T-cell (primary cell): ENCODE data around the gene ONECUT1. TPM values are rescaled to one million over a fixed set of nuclear protein-coding genes. Genes with fewer than 3 reads are reported as not detected.
A peak's percentile ranks its signal among the peaks of the same experiment; 100 is the strongest.

Experiments
- ATAC-seq, 4 experiments: fragments of 200-7000 bp in 3 of 4; fragments of 150-1000 bp in 1 of 4; cut with Tn5 transposase; replicated peaks in 1 of 4; 1 replicate in 3 of 4; 2 replicates in 1 of 4; pipeline ENCODE4 v1.10.0; 2021; ENCODE audit warnings: moderate library complexity in 3 of 4, mild to moderate bottlenecking in 2 of 4, moderate number of reproducible peaks in 1 of 4
- CTCF ChIA-PET, 2 donors: fragments of 300-600 bp; sonication (Branson Sonifier 250); formaldehyde crosslinking; loops; one replicate each; lab custom pipeline; 2022; ENCODE audit warnings: antibody characterized with exemption in 2 of 2; lab: Charles Lee
- POLR2A ChIA-PET, 2 donors: fragments of 300-600 bp; sonication (Branson Sonifier 250); formaldehyde crosslinking; loops; one replicate each; lab custom pipeline; 2022; ENCODE audit warnings: antibody characterized with exemption in 2 of 2; lab: Charles Lee
- DNase-seq, 35 experiments: peaks; one replicate each; pipeline versions ENCODE4 v3.0.0 to v3.0.0-alpha.2; 2013 to 2023
- H3K27ac ChIP-seq: one replicate; pipeline ENCODE4 v1.5.1; 2013; ENCODE audit warnings: low read length
- H3K27me3 ChIP-seq, 2 experiments: replicated peaks in 1 of 2; 1 replicate in 1 of 2; 2 replicates in 1 of 2; pipeline versions ENCODE4 v1.6.1 to v1.7.0; 2013; ENCODE audit warnings: low read length in 1 of 2, mixed read lengths in 1 of 2; ENCODE audit not compliant: control insufficient read depth in 2 of 2, insufficient read depth in 2 of 2; ENCODE audit errors: extremely low read depth in 1 of 2
- H3K36me3 ChIP-seq, 2 donors: 1 replicate in 1 of 2; 2 replicates in 1 of 2; pipeline versions ENCODE4 v1.6.1 to v1.7.0; 2013; ENCODE audit warnings: low read length in 1 of 2; ENCODE audit not compliant: control insufficient read depth in 2 of 2, insufficient read depth in 1 of 2; ENCODE audit errors: extremely low read depth in 1 of 2
- H3K4me1 ChIP-seq, 2 experiments: 1 replicate in 1 of 2; 2 replicates in 1 of 2; pipeline versions ENCODE4 v1.6.1 to v1.7.0; 2013; ENCODE audit warnings: low read length in 2 of 2, mixed read lengths in 1 of 2; ENCODE audit not compliant: insufficient read depth in 2 of 2, control insufficient read depth in 1 of 2; ENCODE audit errors: extremely low read depth in 1 of 2
- H3K4me3 ChIP-seq, 2 donors: 1 replicate in 1 of 2; 2 replicates in 1 of 2; pipeline versions ENCODE4 v1.5.1 to v1.7.0; 2013; ENCODE audit warnings: mild to moderate bottlenecking in 2 of 2, low read length in 1 of 2, moderate library complexity in 1 of 2; ENCODE audit not compliant: control insufficient read depth in 1 of 2; ENCODE audit errors: extremely low read depth in 1 of 2
- H3K9me3 ChIP-seq: 2 replicates; pipeline ENCODE4 v1.7.0; 2013
- H3K27ac Mint-ChIP-seq, 2 donors: one replicate each; pipeline ENCODE4 v1.8.0; 2020 to 2021; ENCODE audit warnings: mild to moderate bottlenecking in 2 of 2, mixed read lengths in 2 of 2
- H3K27me3 Mint-ChIP-seq, 2 donors: one replicate each; pipeline ENCODE4 v1.8.0; 2021 to 2022; ENCODE audit warnings: mixed read lengths in 2 of 2
- H3K36me3 Mint-ChIP-seq: one replicate; pipeline ENCODE4 v1.8.0; 2021; ENCODE audit warnings: mixed read lengths
- H3K4me1 Mint-ChIP-seq, 3 donors: one replicate each; pipeline ENCODE4 v1.8.0; 2020 to 2022; ENCODE audit warnings: mixed read lengths in 3 of 3, mild to moderate bottlenecking in 1 of 3
- H3K4me3 Mint-ChIP-seq, 3 donors: one replicate each; pipeline ENCODE4 v1.8.0; 2020 to 2022; ENCODE audit warnings: mild to moderate bottlenecking in 3 of 3, mixed read lengths in 3 of 3, moderate library complexity in 3 of 3
- H3K9me3 Mint-ChIP-seq, 3 donors: one replicate each; pipeline ENCODE4 v1.8.0; 2020 to 2022; ENCODE audit warnings: mixed read lengths in 3 of 3
- WGBS: methylation state at CpG from one replicate; pipeline ENCODE4 v1.1.5; 2013; ENCODE audit warnings: missing lambda C conversion rate; ENCODE audit not compliant: insufficient coverage; 5-methylcytosine and 5-hydroxymethylcytosine counted together
- total RNA-seq, 35 experiments: library from RNA in 6 of 35; stranded (reverse) in 6 of 35; fragments of 120-200 nt in 1 of 35; gene quantifications; one replicate each; pipeline versions ENCODE4 v1.2.1 to v1.2.4 and lab custom pipeline; 2013 to 2026

The ONECUT1 gene
- total RNA-seq, 5 donors from 2014 or later (not counting 1 experiment from before 2014, with no cell fraction given), result 0.13 TPM; not detected in 4

GRCh38 chr15:52795464-52796227, 5.5 kb upstream of the ONECUT1 start:
- DNase-seq, result no peak
- Mint-ChIP-seq H3K9me3 (peaks cover 0 to 2% (median 0%) of the 10 kb centered on the region in 3 donors), H3K36me3 (no peaks in the 10 kb centered on the region), H3K4me1 (peaks cover 20 to 58% (median 30%) of the 10 kb centered on the region in 3 donors), H3K27me3 (peaks cover 73 to 92% of the 10 kb centered on the region in 2 donors), H3K27ac (no peak overlapping the region), H3K4me3 (peak overlapping the region in 1 of 3 donors; percentile 48)
- Histone ChIP-seq H3K4me1 (peaks cover 6 to 42% of the 10 kb centered on the region in 2 experiments), H3K4me3 (peak overlapping the region in 1 of 2 donors; percentile 12), H3K9me3 (no peaks in the 10 kb centered on the region), H3K36me3 (no peaks in the 10 kb centered on the region), H3K27ac (no peak overlapping the region), H3K27me3 (peaks cover 39 to 87% of the 10 kb centered on the region in 2 experiments)
- POLR2A ChIA-PET, result interaction anchor here in 1 of 2 donors (0.7 kb wide), 1 partner anchor 13 kb away, joined by 6 read pairs; no protein-coding TSS in a partner anchor
- 13% methylated on average over 21 of the region's 31 CpGs for WGBS
- ATAC-seq, result no peak
- CTCF ChIA-PET, result no interaction called here

- Histone ChIP-seq H3K27me3 (peaks cover 37 to 84% of the 10 kb centered on the region in 2 experiments), H3K4me1 (peaks cover 8 to 45% of the 10 kb centered on the region in 2 experiments), H3K4me3 (no peak overlapping the region), H3K36me3 (no peaks in the 10 kb centered on the region), H3K9me3 (no peaks in the 10 kb centered on the region), H3K27ac (no peak overlapping the region)
- ChIA-PET POLR2A (interaction anchor here in 1 of 2 donors (0.7 kb wide), 1 partner anchor 12 kb away, joined by 6 read pairs; no protein-coding TSS in a partner anchor), CTCF (interaction anchor here in 1 of 2 donors (1.3 kb wide), 1 partner anchor 13 kb away, joined by 3 read pairs; no protein-coding TSS in a partner anchor)
- no peak for DNase-seq
- H3K27me3 Mint-ChIP-seq, result peaks cover 65 to 85% of the 10 kb centered on the region in 2 donors
- peaks cover 0 to 2% (median 0%) of the 10 kb centered on the region in 3 donors for H3K9me3 Mint-ChIP-seq
- H3K4me3 Mint-ChIP-seq, result peak overlapping the region in 1 of 3 donors; percentile 48
- ATAC-seq, result no peak
- WGBS, result 13% methylated on average over 36 of the region's 43 CpGs
- H3K36me3 Mint-ChIP-seq, result no peaks in the 10 kb centered on the region
- H3K4me1 Mint-ChIP-seq, result peaks cover 24 to 52% (median 33%) of the 10 kb centered on the region in 3 donors
- peak overlapping the region in 1 of 2 donors; percentile 69 for H3K27ac Mint-ChIP-seq
Measured at GRCh38 chr15:52794665-52795463, 4.7 kb upstream of the ONECUT1 start.

GRCh38 chr15:52791776-52792175, 1.6 kb upstream of the ONECUT1 start:
- POLR2A ChIA-PET, result no interaction called here
- H3K27me3 ChIP-seq, result peaks cover 26 to 84% of the 10 kb centered on the region in 2 experiments
- CTCF ChIA-PET, result no interaction called here
- Mint-ChIP-seq H3K27me3 (peaks cover 58 to 84% of the 10 kb centered on the region in 2 donors), H3K27ac (no peak overlapping the region), H3K4me1 (peaks cover 32 to 37% (median 32%) of the 10 kb centered on the region in 3 donors), H3K9me3 (peaks cover 0 to 2% (median 0%) of the 10 kb centered on the region in 3 donors), H3K36me3 (no peaks in the 10 kb centered on the region), H3K4me3 (peak overlapping the region in 1 of 3 donors; percentile 60)
- 53% methylated on average over 3 of the region's 5 CpGs for WGBS
- no peak overlapping the region for H3K4me3 ChIP-seq
- DNase-seq (no peak), ATAC-seq (no peak)
- peaks cover 8 to 54% of the 10 kb centered on the region in 2 experiments for H3K4me1 ChIP-seq
- no peak overlapping the region for H3K27ac ChIP-seq
- no peaks in the 10 kb centered on the region for H3K9me3 ChIP-seq
- H3K36me3 ChIP-seq, result no peaks in the 10 kb centered on the region

GRCh38 chr15:52790941-52791751, 1.0 kb upstream of the ONECUT1 start:
- ChIA-PET POLR2A (no interaction called here), CTCF (interaction anchor here in 1 of 2 donors (0.6 kb wide), 1 partner anchor 11 kb away, joined by 5 read pairs; no protein-coding TSS in a partner anchor)
- Histone ChIP-seq H3K27me3 (peaks cover 26 to 84% of the 10 kb centered on the region in 2 experiments), H3K4me1 (peaks cover 8 to 54% of the 10 kb centered on the region in 2 experiments), H3K9me3 (no peaks in the 10 kb centered on the region), H3K36me3 (no peaks in the 10 kb centered on the region), H3K4me3 (peak overlapping the region; percentile 15 to 77), H3K27ac (no peak overlapping the region)
- 17% methylated on average over 38 of the region's 50 CpGs for WGBS
- H3K27ac Mint-ChIP-seq, result no peak overlapping the region
- peaks cover 0 to 2% (median 0%) of the 10 kb centered on the region in 3 donors for H3K9me3 Mint-ChIP-seq
- H3K4me3 Mint-ChIP-seq, result peak overlapping the region; percentile 60 to 66 (median 61)
- H3K27me3 Mint-ChIP-seq, result peaks cover 60 to 83% of the 10 kb centered on the region in 2 donors
- DNase-seq (no peak), ATAC-seq (peak in 3 of 4 experiments; percentile 19 to 32 (median 27))
- peaks cover 26 to 35% (median 34%) of the 10 kb centered on the region in 3 donors for H3K4me1 Mint-ChIP-seq
- H3K36me3 Mint-ChIP-seq, result no peaks in the 10 kb centered on the region

GRCh38 chr15:52789601-52790168, 451 bp downstream of the ONECUT1 start:
- H3K4me1 ChIP-seq, result peaks cover 8 to 53% of the 10 kb centered on the region in 2 experiments
- CTCF ChIA-PET, result no interaction called here
- H3K27ac ChIP-seq, result no peak overlapping the region
- Mint-ChIP-seq H3K27me3 (peaks cover 59 to 83% of the 10 kb centered on the region in 2 donors), H3K27ac (no peak overlapping the region), H3K9me3 (peaks cover 0 to 2% (median 0%) of the 10 kb centered on the region in 3 donors), H3K4me3 (peak overlapping the region; percentile 60 to 69 (median 66)), H3K4me1 (peaks cover 14 to 37% (median 34%) of the 10 kb centered on the region in 3 donors), H3K36me3 (no peaks in the 10 kb centered on the region)
- peaks cover 22 to 84% of the 10 kb centered on the region in 2 experiments for H3K27me3 ChIP-seq
- no peaks in the 10 kb centered on the region for H3K36me3 ChIP-seq
- POLR2A ChIA-PET, result no interaction called here
- WGBS, result 3% methylated on average over 38 of the region's 51 CpGs
- H3K4me3 ChIP-seq, result peak overlapping the region; percentile 34 to 77
- ATAC-seq, result peak in 3 of 4 experiments; percentile 14 to 37 (median 27)
- DNase-seq, result peak in 1 of 35 experiments; percentile 31
- H3K9me3 ChIP-seq, result no peaks in the 10 kb centered on the region
